ENCODE results near the gene MED9. TPM values are rescaled to one million over a fixed set of nuclear protein-coding genes. Genes with fewer than 3 reads are reported as not detected.
A peak's percentile ranks its signal among the peaks of the same experiment; 100 is the strongest.

MED9 gene
- total and polyA plus RNA-seq, 4 donors: 10.8 to 15.4 (median 13.3) TPM

GRCh38 chr17:17505610-17506171 is 28.9 kb downstream of the MED9 start:
- H3K36me3 ChIP-seq (ENCODE audit: control insufficient read depth in 4 of 4, insufficient read depth in 4 of 4, low read length in 4 of 4): no peaks in the 10 kb centered on the region
- no peaks in the 10 kb centered on the region for H3K9me3 ChIP-seq (ENCODE audit: control insufficient read depth in 4 of 4, insufficient read depth in 3 of 4, low read length in 3 of 4)
- no peak overlapping the region for H3K4me3 ChIP-seq
- no peak for TF ChIP-seq CTCF (IDR thresholded peaks at IDR 0.05; ENCODE audit: control extremely low read depth, extremely low read depth)
- WGBS, 2 donors: 92% methylated on average over 22 of the region's 22 CpGs
- peaks cover 0 to 11% (median 0%) of the 10 kb centered on the region in 5 donors for H3K4me1 ChIP-seq (ENCODE audit: control insufficient read depth in 5 of 5, insufficient read depth in 5 of 5, low read length in 5 of 5)
- no peak overlapping the region for H3K9ac ChIP-seq (ENCODE audit: insufficient read depth in 1 of 2, low read length in 2 of 2)
- ATAC-seq (ENCODE audit: insufficient read depth, low FRiP score) (no peak), DNase-seq (no peak)
- H3K27me3 ChIP-seq (ENCODE audit: control insufficient read depth in 3 of 3, insufficient read depth in 3 of 3, low read length in 2 of 3): no peaks in the 10 kb centered on the region
- H3K27ac ChIP-seq (ENCODE audit: low read depth in 1 of 2, low read length in 1 of 2): peak overlapping the region in 1 of 2 donors; percentile 73

GRCh38 chr17:17506181-17506741 is 29.5 kb downstream of the MED9 start:
- Histone ChIP-seq H3K36me3 (ENCODE audit: control insufficient read depth in 4 of 4, insufficient read depth in 4 of 4, low read length in 4 of 4) (no peaks in the 10 kb centered on the region), H3K9me3 (ENCODE audit: control insufficient read depth in 4 of 4, insufficient read depth in 3 of 4, low read length in 3 of 4) (no peaks in the 10 kb centered on the region), H3K4me1 (ENCODE audit: control insufficient read depth in 5 of 5, insufficient read depth in 5 of 5, low read length in 5 of 5) (peaks cover 0 to 11% (median 0%) of the 10 kb centered on the region in 5 donors), H3K27ac (ENCODE audit: low read depth in 1 of 2, low read length in 1 of 2) (peak overlapping the region; percentile 29 to 73), H3K9ac (ENCODE audit: insufficient read depth in 1 of 2, low read length in 2 of 2) (no peak overlapping the region), H3K4me3 (no peak overlapping the region), H3K27me3 (ENCODE audit: control insufficient read depth in 3 of 3, insufficient read depth in 3 of 3, low read length in 2 of 3) (no peaks in the 10 kb centered on the region)
- TF ChIP-seq CTCF (IDR thresholded peaks at IDR 0.05; ENCODE audit: control extremely low read depth, extremely low read depth): no peak
- 74 to 84% methylated on average over 20 to 22 of the region's 22 CpGs for WGBS, 2 donors
- no peak for ATAC-seq (ENCODE audit: insufficient read depth, low FRiP score)
- DNase-seq: no peak

- Histone ChIP-seq H3K27me3 (ENCODE audit: control insufficient read depth in 3 of 3, insufficient read depth in 3 of 3, low read length in 2 of 3) (no peaks in the 10 kb centered on the region), H3K9me3 (ENCODE audit: control insufficient read depth in 4 of 4, insufficient read depth in 3 of 4, low read length in 3 of 4) (no peaks in the 10 kb centered on the region), H3K4me1 (ENCODE audit: control insufficient read depth in 5 of 5, insufficient read depth in 5 of 5, low read length in 5 of 5) (peaks cover 0 to 11% (median 0%) of the 10 kb centered on the region in 5 donors), H3K27ac (ENCODE audit: low read depth in 1 of 2, low read length in 1 of 2) (peak overlapping the region; percentile 29 to 73), H3K36me3 (ENCODE audit: control insufficient read depth in 4 of 4, insufficient read depth in 4 of 4, low read length in 4 of 4) (no peaks in the 10 kb centered on the region), H3K4me3 (no peak overlapping the region), H3K9ac (ENCODE audit: insufficient read depth in 1 of 2, low read length in 2 of 2) (no peak overlapping the region)
- 59 to 63% methylated on average over 17 of the region's 17 CpGs for WGBS, 2 donors
- peak in 2 of 3 donors; percentile 28 to 36 for DNase-seq
- no peak for ATAC-seq (ENCODE audit: insufficient read depth, low FRiP score)
- TF ChIP-seq CTCF (IDR thresholded peaks at IDR 0.05; ENCODE audit: control extremely low read depth, extremely low read depth): no peak
These were observed 30.2 kb downstream of the MED9 start for GRCh38 chr17:17506893-17507464.
